ENCODE results near the gene TEX2. TPM values are rescaled to one million over a fixed set of nuclear protein-coding genes. Genes with fewer than 3 reads are reported as not detected.
A peak's percentile ranks its signal among the peaks of the same experiment; 100 is the strongest.

TEX2 gene
- total and polyA plus RNA-seq, 9 of the 15 experiments (the other 6 are each of a cell fraction or from before 2014, with no cell fraction given), result 4.1 to 27.6 (median 19.3) TPM

- no peak for TF ChIP-seq SAP30 (IDR thresholded peaks at IDR 0.05; ENCODE audit: borderline replicate concordance, insufficient read depth, low read depth, low read length, poor library complexity, severe bottlenecking)
- TF ChIP-seq ZBTB11 (CRISPR knock-in tag; IDR thresholded peaks at IDR 0.05), result no peak
- no peak for TF ChIP-seq NCOR1 (IDR thresholded peaks at IDR 0.05)
- no peak for TF ChIP-seq RBM39 (optimal IDR thresholded peaks at IDR 0.05; ENCODE audit: low read depth, low read length)
- TF ChIP-seq MCM3 (IDR thresholded peaks at IDR 0.05), result no peak
- TF ChIP-seq PBX2 (CRISPR knock-in tag; IDR thresholded peaks at IDR 0.05; ENCODE audit: low read depth), result no peak
- peak; percentile 53 for TF ChIP-seq PBX2 (tag; conservative IDR thresholded peaks at IDR 0.05; ENCODE audit: low read depth)
- no peak for TF ChIP-seq HEY1 (CRISPR knock-in tag; IDR thresholded peaks at IDR 0.05; ENCODE audit: borderline replicate concordance)
- no peak for TF ChIP-seq NR2C1 (IDR thresholded peaks at IDR 0.05)
- TF ChIP-seq NR2C1 (tag; IDR thresholded peaks at IDR 0.05), result no peak
- TF ChIP-seq CCNT2 (IDR thresholded peaks at IDR 0.05; ENCODE audit: borderline replicate concordance, extremely low read depth, insufficient read length, low read depth, low read length), result no peak
- no peak for TF ChIP-seq MBD2 (IDR thresholded peaks at IDR 0.05; ENCODE audit: borderline replicate concordance, low read depth)
These were observed 129.4 kb downstream of the TEX2 start (continued) for GRCh38 chr17:64133546-64134215.
